ENCODE results near the gene TTC34. TPM values are rescaled to one million over a fixed set of nuclear protein-coding genes. Genes with fewer than 3 reads are reported as not detected.

TTC34 gene
- total RNA-seq, 1 donor from 2014 or later: 3.1 TPM

- H3K9me3 Mint-ChIP-seq: no peaks in the 10 kb centered on the region
- no peak for TF ChIP-seq CTCF (conservative IDR thresholded peaks at IDR 0.05)
- no peak overlapping the region for H3K27ac Mint-ChIP-seq
- no peak for DNase-seq (ENCODE audit: extremely low spot score, unreplicated experiment)
- H3K4me1 Mint-ChIP-seq (ENCODE audit: unreplicated experiment): no peaks in the 10 kb centered on the region
- H3K36me3 Mint-ChIP-seq: no peaks in the 10 kb centered on the region
- H3K27me3 Mint-ChIP-seq: no peaks in the 10 kb centered on the region
- H3K4me3 Mint-ChIP-seq: no peak overlapping the region
Measured at GRCh38 chr1:2812136-2812535, 10.6 kb upstream of the TTC34 start.

GRCh38 chr1:2811533-2811918, 10.0 kb upstream of the TTC34 start:
- H3K27ac Mint-ChIP-seq: no peak overlapping the region
- H3K27me3 Mint-ChIP-seq: no peaks in the 10 kb centered on the region
- H3K4me3 Mint-ChIP-seq: no peak overlapping the region
- no peak for TF ChIP-seq CTCF (conservative IDR thresholded peaks at IDR 0.05)
- no peaks in the 10 kb centered on the region for H3K36me3 Mint-ChIP-seq
- no peak for DNase-seq (ENCODE audit: extremely low spot score, unreplicated experiment)
- no peaks in the 10 kb centered on the region for H3K9me3 Mint-ChIP-seq
- no peaks in the 10 kb centered on the region for H3K4me1 Mint-ChIP-seq (ENCODE audit: unreplicated experiment)

DNA sequence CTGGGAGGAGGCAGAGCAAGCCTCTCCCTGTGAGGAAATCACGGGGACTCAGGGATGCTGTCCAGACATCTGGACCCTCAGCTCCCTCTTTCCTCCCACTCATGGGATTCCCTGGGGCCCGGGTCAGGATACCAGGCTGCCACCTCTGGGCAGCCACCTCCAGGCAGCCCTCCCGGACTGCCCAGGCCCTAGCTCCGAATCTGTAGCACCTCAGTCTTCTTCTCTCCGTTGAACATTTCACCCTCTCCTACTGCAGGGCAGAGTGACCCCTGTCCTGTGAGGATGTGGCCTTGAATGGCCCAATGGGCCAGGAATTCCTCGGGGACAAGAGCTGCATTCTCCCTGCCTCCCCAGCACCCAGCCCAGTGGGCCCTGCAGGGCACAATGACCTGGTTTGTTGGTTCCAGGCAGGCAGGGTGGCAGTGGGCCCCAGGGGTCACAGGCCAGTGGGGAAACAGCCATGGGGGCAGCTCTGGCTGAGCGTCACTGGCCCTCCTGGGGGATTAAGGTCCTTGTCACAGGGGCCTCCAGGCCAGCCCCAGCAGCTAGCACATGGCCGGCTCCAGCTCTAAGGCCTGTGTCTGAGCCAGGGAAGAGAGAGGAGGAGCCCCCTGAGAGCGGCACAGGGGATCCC, 9.5 kb upstream of the TTC34 start:
- no peak for DNase-seq (ENCODE audit: extremely low spot score, unreplicated experiment)
- no peak overlapping the region for H3K27ac Mint-ChIP-seq
- no peaks in the 10 kb centered on the region for H3K27me3 Mint-ChIP-seq
- H3K36me3 Mint-ChIP-seq: no peaks in the 10 kb centered on the region
- no peaks in the 10 kb centered on the region for H3K4me1 Mint-ChIP-seq (ENCODE audit: unreplicated experiment)
- no peaks in the 10 kb centered on the region for H3K9me3 Mint-ChIP-seq
- no peak overlapping the region for H3K4me3 Mint-ChIP-seq
- TF ChIP-seq CTCF (conservative IDR thresholded peaks at IDR 0.05): no peak

DNA sequence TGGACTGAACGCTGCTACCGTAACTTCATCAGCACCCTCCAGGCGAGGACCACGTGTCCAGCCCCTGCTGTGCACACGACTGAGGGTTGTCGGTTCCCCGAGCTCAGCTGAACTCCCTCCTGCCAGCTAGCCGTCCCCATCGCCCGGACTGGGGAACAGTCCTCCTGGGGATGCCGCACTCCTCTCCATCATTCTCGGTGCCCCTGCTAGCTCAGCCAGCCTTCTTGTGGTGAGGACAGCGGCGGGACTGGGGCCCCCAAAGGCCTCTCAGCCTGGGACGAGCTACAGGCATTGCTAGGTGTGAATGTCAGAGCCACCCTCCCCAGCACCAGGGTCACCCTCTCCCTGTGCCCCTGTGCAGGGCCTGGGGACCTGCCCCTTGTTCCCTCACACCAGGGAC, 8.8 kb upstream of the TTC34 start:
- H3K4me3 Mint-ChIP-seq: no peak overlapping the region
- H3K36me3 Mint-ChIP-seq: no peaks in the 10 kb centered on the region
- H3K27ac Mint-ChIP-seq: no peak overlapping the region
- no peaks in the 10 kb centered on the region for H3K9me3 Mint-ChIP-seq
- no peaks in the 10 kb centered on the region for H3K4me1 Mint-ChIP-seq (ENCODE audit: unreplicated experiment)
- no peak for DNase-seq (ENCODE audit: extremely low spot score, unreplicated experiment)
- TF ChIP-seq CTCF (conservative IDR thresholded peaks at IDR 0.05): no peak
- H3K27me3 Mint-ChIP-seq: no peaks in the 10 kb centered on the region

- Mint-ChIP-seq H3K4me3 (no peak overlapping the region), H3K9me3 (no peaks in the 10 kb centered on the region), H3K36me3 (no peaks in the 10 kb centered on the region), H3K4me1 (ENCODE audit: unreplicated experiment) (no peaks in the 10 kb centered on the region), H3K27me3 (no peaks in the 10 kb centered on the region), H3K27ac (no peak overlapping the region)
- DNase-seq (ENCODE audit: extremely low spot score, unreplicated experiment): no peak
- no peak for TF ChIP-seq CTCF (conservative IDR thresholded peaks at IDR 0.05)
Measured at GRCh38 chr1:2809656-2810055, 8.2 kb upstream of the TTC34 start.

All from type B pancreatic cell (in vitro differentiated cells).